ENCODE data around the gene RNASE13.

RNASE13 gene, protein sequence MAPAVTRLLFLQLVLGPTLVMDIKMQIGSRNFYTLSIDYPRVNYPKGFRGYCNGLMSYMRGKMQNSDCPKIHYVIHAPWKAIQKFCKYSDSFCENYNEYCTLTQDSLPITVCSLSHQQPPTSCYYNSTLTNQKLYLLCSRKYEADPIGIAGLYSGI

DNA sequence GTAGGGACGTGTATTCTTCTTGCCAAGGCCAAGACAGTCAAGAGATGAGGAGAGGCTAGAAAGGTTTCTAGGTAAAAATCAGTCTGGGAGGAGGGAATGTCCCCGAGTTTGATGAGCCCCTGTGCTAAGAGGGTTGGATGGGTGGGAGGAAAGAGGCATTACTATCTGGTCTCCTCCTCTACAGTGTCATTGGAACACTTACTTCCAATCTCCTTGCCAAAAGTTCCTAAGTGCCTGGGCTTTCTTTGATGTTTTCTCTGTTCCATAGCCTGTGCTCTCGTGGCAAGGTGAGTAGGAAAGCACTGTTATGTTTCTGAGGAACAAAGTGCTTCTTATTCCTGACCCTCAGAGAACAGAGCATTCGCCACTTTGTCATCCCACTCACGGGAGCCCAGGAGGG lies at the start of gene RNASE13:
RNASE13 (minus strand) TSS at position 101 of the 400 bp plus-strand sequence. CDS start 519 bp downstream, outside the sequence.
- no peak for DNase-seq

DNA sequence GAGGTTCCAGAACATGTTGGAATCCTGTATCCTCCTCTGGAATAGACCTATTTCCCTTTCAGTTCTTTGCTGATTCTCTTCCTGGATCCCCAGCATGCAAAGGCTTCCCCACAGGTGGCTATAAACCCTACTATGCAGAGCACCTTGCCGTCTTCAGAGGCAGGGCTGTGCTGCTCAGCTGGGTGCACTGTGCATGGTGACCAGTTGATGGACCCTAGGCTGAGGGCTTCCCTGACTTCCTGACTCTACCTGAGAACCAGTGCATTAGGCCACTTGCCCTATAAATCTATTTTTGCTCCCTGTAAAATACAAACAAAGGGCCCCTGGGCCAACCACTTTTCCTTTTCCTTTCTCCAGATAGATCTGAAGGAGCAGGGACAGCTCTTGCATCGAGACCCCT lies 49.8 kb upstream of the RNASE13 start:
- DNase-seq: no peak

DNA sequence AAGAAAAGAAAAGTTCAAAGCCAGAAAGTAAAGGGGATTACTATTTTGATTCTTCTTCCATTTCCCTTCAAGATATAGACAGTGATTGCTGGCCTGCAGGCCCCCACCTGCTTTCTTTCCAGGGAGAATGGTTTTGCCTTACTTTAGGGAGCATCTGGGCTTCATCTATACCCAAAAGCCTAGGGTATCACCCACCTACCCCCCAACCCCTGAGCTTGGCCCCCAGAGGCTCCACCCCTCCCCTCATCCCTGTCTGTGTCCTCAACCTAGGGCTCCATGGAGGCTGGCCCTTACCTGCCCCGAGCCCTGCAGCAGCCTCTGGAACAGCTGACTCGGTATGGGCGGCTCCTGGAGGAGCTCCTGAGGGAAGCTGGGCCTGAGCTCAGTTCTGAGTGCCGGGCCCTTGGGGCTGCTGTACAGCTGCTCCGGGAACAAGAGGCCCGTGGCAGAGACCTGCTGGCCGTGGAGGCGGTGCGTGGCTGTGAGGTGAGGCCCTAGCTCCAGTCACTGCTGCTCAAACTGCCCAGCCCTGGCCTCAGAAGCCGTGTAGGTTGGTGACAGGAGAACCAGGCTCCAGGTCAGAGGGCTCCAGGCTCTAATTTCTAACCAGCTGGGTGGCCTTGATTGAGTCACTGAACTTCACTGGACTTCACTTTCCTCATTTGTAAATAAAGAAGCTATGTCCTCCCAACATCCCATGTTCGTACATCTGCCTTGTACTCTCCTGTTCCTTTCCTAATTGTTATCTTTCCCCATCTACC lies 49.1 kb upstream of the RNASE13 start:
- no peak for DNase-seq

DNA sequence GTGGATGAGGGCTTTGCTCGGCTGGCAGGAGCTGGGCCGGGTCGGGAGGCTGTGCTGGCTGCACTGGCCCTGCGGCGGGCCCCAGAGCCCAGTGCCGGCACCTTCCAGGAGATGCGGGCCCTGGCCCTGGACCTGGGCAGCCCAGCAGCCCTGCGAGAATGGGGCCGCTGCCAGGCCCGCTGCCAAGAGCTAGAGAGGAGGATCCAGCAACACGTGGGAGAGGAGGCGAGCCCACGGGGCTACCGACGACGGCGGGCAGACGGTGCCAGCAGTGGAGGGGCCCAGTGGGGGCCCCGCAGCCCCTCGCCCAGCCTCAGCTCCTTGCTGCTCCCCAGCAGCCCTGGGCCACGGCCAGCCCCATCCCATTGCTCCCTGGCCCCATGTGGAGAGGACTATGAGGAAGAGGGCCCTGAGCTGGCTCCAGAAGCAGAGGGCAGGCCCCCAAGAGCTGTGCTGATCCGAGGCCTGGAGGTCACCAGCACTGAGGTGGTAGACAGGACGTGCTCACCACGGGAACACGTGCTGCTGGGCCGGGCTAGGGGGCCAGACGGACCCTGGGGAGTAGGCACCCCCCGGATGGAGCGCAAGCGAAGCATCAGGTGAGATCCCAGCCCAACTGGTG lies 47.0 kb upstream of the RNASE13 start:
- no peak for DNase-seq

DNA sequence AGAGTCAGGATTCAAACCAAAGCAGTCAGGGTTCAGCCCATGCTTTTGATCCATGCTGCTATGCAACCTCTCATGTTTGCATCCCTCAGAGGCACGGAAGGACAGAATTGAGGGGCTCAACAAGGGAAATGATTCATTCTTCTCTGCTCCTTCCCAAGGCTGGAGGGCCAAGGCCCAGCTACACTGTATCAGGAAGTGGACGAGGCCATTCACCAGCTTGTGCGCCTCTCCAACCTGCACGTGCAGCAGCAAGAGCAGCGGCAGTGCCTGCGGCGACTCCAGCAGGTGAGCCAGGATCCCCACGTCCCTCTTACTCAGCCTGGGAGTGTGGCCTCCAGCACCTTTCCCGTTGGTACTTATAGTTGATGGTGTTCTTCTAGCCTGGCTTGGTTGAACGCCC lies 44.1 kb upstream of the RNASE13 start:
- no peak for DNase-seq

DNA sequence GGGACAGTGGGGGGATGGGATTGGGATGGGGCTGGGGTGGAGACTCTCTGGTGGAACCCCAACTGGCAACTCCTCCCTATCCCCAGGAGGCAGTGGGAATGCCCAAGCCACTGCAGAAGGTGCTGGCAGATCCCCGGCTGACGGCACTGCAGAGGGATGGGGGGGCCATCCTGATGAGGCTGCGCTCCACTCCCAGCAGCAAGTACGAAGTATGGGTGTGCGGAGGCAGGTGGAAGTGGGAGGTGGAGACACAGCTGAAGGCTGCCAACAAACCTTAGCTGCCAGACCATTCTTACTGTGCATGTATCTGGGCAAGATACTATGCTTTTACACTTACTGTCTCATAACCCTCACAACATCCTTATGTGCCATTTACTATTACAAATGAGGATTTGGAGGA lies 43.7 kb upstream of the RNASE13 start:
- DNase-seq: no peak

DNA sequence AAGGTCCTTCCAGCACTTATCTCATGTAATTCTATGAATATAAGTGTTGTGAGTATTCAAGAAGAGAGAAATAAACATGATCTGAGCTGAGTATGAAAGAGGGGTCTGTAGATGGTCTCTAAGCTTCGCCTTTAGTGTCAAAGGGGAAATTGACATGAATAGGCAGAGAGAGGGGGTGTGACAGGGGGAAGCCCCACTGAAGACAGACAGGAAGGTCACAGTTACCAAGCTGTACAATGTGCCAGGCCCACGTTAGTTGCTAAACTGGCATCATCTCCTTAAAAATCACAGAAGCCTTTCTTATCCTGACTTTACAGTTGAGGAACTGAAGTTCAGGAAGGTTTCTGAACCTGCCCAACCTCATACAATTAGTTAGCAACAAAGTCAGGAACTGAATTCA lies 43.1 kb upstream of the RNASE13 start:
- DNase-seq: no peak

DNA sequence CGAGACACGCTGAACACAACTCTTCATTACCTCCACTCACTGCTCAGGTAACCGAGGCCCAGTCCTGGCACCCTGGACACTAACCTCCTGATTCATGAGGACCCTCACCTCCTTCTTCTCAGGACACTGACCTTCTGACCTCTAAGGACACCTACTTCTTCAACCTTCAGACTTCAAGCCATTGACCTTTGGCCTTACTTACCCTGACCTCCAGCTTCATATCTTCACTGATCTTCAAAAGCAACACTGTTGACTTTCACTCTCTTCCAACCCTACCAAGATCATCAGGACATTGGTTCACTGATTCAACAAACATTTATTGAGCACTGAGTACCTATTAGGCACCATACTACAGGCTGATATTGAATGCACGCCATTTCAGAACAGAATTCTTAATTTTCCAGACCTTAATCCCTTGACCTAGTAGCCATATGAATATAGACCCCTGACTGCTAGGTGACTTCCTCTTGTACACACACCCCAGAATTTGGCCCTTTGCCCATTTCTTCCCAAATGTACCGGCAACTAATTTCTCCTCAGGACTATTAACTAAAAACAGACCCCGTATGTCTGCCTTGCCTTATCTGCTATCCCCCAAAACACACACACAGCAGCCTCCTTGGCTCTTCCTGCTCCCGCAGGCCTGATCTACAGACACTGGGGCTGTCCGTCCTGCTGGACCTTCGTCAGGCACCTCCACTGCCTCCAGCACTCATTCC lies 41.3 kb upstream of the RNASE13 start:
- no peak for DNase-seq

DNA sequence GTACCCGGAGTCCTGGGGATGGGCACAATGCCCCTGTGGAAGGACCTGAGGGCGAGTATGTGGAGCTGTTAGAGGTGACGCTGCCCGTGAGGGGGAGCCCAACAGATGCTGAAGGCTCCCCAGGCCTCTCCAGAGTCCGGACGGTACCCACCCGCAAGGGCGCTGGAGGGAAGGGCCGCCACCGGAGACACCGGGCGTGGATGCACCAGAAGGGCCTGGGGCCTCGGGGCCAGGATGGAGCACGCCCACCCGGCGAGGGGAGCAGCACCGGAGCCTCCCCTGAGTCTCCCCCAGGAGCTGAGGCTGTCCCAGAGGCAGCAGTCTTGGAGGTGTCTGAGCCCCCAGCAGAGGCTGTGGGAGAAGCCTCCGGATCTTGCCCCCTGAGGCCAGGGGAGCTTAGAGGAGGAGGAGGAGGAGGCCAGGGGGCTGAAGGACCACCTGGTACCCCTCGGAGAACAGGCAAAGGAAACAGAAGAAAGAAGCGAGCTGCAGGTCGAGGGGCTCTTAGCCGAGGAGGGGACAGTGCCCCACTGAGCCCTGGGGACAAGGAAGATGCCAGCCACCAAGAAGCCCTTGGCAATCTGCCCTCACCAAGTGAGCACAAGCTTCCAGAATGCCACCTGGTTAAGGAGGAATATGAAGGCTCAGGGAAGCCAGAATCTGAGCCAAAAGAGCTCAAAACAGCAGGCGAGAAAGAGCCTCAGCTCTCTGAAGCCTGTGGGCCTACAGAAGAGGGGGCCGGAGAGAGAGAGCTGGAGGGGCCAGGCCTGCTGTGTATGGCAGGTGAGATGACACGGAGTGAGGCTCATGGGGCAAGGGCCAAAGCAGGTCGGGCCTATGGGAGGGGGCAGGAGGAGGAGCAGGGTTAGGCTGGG lies 40.0 kb upstream of the RNASE13 start:
- no peak for DNase-seq

DNA sequence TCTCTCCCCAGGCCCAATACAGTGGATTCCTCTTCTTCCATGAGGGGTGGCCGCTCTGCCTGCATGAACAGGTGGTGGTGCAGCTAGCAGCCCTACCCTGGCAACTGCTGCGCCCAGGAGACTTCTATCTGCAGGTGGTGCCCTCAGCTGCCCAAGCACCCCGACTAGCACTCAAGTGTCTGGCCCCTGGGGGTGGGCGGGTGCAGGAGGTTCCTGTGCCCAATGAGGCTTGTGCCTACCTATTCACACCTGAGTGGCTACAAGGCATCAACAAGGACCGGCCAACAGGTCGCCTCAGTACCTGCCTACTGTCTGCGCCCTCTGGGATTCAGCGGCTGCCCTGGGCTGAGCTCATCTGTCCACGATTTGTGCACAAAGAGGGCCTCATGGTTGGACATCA lies 39.3 kb upstream of the RNASE13 start:
- no peak for DNase-seq

DNA sequence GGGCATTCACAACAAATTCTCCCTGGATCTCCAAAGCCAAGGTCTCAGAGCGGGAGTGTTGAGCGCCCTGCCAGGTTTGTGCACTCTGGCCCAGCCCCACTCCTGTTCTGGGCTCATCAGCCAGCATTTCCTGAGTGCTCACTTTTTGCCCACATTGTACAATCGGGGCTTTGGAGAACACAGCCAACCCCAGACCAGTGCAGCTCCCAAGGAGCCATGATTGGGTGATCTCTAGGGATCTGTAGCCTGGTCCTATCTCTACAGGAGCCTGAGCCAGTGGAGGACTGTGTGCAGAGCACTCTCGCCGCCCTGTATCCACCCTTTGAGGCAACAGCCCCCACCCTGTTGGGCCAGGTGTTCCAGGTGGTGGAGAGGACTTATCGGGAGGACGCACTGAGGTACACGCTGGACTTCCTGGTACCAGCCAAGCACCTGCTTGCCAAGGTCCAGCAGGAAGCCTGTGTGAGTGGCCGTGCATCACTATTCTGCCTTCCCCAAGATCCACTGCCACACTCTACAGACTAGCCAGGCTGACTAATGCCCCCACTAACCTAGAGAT lies 38.3 kb upstream of the RNASE13 start:
- no peak for DNase-seq

DNA sequence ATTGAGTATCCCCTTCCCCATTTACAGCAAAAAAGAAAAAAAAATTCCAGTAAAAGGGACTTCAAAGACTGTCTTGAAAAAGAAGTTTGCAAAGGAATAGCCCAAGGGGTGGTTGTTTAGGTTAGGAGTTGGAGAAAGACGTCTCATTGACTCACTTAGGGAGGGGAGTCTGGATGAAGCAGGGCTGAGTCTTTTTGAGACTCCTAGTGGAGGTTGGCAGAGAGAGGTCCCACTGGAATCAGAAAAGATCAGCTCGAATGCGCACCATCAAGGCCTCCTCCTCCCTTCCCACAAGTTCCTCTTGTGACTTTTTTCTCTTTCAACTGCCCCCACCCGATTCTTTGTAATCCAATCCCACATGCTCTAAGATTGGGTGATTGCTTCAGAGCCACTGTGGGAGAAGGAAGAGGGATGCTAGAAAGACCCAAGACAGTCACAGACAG lies 37.4 kb upstream of the RNASE13 start:
- DNase-seq: no peak

DNA sequence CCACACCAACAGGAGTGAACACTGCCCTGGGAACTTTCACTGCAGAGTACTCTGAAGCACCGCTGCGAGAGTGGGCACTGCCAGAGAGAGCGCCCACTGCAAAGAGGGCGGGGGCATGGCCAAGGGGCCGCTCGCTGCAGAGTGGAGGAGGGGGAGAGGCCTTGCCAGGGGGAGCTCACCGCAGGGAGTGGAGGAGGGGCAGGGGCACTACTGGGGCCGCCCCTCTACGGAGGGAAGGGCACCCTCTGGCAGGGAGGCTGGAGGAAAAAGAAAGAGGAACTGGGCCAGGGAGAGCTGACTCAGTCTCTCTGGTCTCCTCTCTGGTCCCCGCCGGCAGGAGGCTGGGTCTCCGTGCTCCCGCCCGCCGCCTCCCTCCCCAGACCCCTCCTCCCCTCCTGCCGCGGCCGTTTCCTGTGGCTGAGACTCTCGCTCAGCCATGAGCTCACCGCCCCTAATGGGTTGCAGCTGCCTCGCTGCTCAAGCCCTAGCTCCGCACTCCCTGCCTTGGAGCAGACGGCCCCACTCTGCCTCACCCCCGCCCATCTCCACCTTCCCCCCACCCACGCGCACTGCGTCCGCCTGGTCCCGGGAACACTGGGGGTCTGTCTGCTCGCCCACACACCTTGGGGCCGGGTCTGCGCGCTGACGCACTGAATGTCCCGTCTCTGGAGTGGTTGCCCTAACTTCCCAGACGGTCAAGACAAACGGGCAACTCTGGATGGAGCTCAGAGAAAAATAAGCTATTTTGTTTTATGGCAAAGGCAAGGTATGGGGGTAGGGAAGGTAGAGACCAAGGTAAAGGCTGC lies 36.8 kb upstream of the RNASE13 start:
- DNase-seq: peak; percentile 91

DNA sequence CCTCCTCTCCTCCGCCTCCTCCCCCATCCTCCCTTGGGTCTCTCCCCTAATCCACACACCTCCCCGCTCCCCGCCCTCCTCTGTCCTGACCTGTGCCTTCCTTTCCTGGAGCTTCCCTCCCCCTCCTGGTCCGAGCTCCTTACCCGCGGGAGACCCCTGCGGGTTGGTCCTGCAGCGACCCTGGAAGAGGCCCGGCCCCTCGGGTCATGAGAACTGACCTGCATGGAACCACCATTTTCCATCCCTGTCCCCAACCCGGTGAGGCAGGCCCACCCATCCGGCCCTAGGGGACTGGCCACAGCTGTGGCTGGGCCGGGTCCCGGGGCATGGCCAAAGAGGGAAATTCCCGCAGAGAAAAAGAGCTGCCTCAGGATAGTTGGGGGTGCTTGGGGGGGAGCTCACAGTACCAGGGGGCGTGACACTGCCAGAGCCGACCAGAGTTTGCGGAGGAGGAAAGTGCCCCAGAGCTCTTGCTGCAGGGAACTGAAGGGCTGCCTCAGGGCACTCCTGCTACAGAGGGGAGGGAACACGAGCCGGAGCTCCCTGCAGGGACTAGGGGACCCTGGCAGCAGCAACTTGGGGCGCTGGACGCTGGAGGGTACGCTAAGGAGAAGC lies 36.1 kb upstream of the RNASE13 start:
- peak; percentile 71 for DNase-seq

DNA sequence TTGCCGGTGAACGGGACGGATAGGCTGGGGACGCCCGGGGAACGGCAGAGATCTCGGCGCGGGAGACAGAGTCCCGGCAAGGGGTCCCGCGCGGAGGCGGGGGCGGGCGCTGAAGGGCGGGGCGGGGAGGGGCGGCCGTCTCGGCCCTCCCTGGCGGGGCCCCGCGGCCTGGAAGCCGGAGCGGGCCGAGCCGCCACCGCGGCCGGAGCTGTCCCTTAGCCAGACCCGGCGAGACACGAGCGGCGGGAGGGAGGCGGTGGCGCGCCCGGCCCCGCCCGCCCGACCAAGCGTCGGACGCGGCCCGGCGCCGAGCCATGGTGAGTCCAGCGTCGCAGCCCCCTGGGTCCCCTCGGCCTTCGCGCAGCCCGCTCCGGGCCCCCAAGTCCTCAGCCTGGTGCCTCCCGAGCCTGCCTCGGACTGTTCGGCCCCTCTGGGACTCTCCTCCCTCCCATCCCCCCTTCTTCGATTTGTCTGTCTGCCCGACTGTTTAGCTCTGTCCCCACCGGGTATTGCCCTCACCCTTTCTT lies 35.5 kb upstream of the RNASE13 start, which contains the start of gene ARHGEF40:
ARHGEF40 (plus strand) TSS at position 222 of the 527 bp plus-strand sequence; CDS start at position 315, 93 bp downstream.
- DNase-seq: peak; percentile 66

DNA sequence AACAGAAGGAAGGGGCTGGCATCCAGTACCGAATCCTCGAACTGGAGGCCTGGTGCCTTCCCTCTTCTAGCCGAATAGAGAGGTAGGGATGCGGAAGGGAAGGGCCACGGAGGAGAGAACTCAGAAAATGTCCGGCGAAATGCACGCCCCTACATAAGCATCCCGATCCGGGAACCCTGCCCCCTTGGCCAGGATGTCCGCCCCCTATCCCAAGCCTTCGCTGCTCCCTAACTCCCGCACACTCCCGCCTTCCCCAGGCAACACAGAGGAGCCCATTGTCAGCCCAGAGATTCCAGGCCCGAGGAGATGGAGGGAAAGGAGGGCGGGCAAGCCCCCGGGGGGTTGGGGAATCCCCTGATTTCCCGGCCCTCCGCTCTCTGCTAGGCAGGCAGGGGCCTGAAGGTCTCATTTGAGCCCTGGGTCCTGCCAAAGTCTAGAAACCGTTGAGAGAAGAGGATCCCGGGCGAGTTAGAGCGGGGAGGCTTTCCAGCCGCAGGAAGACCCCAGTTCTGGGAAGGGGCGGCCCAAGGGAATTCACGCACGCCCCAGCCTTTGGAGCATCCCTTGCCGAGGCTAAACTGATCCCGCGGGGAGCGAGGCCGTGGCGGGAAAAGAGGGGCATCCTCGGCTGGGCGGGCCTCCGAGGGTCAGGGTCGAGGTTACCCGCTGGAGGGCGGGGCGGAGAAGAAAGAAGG lies 34.9 kb upstream of the RNASE13 start:
- DNase-seq: peak; percentile 51

DNA sequence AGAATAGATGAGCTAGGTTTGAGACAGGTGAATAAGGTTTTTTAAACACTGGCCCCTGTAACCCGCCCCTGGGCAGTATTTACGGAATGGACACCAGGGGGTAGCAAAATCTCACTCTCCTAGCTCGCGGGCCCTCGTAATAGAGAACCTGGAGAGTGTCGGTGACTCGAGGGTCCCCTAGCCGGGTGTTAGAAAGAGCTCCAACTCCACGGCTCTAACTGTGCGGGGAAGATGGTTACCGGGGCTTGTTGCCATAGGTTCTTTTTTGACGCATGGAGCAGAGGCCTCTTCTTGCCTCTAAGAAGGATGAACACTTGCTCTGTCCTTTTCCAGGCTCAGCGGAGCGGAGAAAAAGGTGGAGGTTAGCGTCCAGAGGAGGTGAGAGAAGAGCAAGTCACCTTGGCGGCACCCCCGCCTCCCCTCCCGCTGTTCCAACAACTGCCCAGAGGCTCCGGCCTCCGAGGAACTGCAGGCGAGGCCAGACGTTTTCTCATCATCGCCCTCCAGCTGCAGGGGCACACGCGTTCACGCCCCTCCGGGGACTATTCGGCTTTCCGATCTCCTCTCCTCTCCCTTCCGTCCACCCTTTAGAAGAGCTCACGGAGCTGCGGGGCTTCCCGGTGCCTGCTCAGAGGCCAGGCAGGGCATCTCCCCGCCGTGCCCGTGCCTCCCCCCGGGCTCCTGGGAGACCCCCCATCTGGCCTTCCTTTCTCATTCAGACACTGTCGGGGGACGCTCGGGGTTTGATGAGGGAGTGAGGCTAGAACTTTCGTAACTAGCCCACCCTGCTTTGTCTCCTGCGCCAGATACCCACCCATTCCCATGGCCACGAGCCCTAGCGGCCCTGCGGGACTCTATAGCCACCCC lies 34.1 kb upstream of the RNASE13 start:
- DNase-seq: peak; percentile 79

DNA sequence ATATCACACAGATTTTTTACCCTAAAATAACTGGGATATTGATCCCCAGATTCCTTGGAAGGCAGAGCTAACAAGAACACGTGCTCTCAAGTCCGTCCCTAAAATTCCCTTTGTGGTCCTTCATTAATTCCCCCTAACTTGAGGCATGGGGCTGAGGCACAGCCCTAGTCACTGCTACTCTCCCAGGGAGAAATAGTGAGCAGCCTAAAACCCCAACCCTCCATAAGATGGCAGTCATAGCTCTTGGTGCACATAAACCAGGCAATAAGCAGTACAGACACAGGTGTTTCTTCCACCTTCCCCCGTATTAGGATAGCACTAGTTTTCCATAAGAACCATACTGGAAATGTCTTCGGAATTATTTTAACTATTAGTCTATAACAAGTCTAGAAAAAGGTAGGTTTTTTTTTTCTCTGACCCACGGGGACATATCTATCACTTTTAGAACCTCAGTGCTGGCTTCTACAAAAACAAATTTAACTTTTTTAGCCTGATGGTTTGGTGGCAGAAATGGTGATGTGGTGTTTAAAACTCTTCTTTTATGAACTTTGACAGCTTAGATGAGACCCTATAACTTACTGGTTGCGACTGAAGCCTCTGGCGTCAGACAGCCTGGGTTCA lies 32.4 kb upstream of the RNASE13 start:
- DNase-seq: peak; percentile 33

Data from NCI-H345 (cell line).